ENCODE data around the gene PRKAG2. TPM values are rescaled to one million over a fixed set of nuclear protein-coding genes. Genes with fewer than 3 reads are reported as not detected.

PRKAG2 gene
- total and polyA plus RNA-seq, 2 of the 8 experiments (the other 6 are each of a cell fraction or from before 2014, with no cell fraction given) = 7.5 to 18.1 TPM

DNA sequence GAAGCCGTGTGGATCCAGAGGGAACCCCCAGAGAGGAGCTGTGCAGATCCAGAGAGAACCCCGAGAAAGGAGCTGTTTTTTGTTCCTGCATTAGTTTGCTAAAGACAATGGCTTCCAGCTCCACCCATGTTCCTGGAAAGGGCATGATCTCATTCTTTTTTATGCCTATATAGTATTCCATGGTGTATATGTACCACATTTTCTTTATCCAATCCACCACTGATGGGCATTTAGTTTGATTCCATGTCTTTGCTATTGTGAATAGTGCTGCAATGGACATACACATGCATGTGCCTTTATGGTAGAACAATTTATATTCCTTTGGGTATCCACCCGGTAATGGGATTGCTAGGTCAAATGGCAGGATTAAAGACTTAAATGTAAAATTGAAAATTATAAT is 261.9 kb downstream of the PRKAG2 start:
- Histone ChIP-seq H3K56ac (replicated peaks; ENCODE audit: insufficient read length, low read depth, low read length) (no peak overlapping the region), H4K8ac (ENCODE audit: extremely low read depth, insufficient read depth, low read length) (no peak overlapping the region), H3K27me3 (replicated peaks in 1 of 4; ENCODE audit: control insufficient read depth in 3 of 4, extremely low read depth in 1 of 4, insufficient read depth in 3 of 4, low read length in 3 of 4) (no peaks in the 10 kb centered on the region), H3K4me1 (replicated peaks in 1 of 4; ENCODE audit: control insufficient read depth in 3 of 4, insufficient read depth in 4 of 4, low read length in 3 of 4) (no peaks in the 10 kb centered on the region), H3K79me2 (ENCODE audit: control insufficient read depth in 1 of 2, insufficient read depth in 2 of 2, low read length in 2 of 2) (no peaks in the 10 kb centered on the region; a peak in 1 of 4 replicates), H2BK5ac (ENCODE audit: low read depth, low read length) (no peak overlapping the region), H2BK12ac (ENCODE audit: low read depth, low read length) (no peak overlapping the region), H2BK120ac (replicated peaks; ENCODE audit: low read depth, low read length) (no peak overlapping the region), H4K5ac (ENCODE audit: insufficient read length, low read depth, low read length) (no peak overlapping the region), H2BK15ac (ENCODE audit: low read length) (no peak overlapping the region), H2AK5ac (ENCODE audit: low read depth, low read length) (no peak overlapping the region), H3K27ac (ENCODE audit: low read depth, low read length) (no peak overlapping the region), H3K9ac (replicated peaks in 1 of 4; ENCODE audit: extremely low read depth in 1 of 4, low read depth in 3 of 4, low read length in 3 of 4) (no peak overlapping the region), H3K79me1 (ENCODE audit: low read depth, low read length) (peaks cover 4% of the 10 kb centered on the region; the same call in 1 of the 2 replicates), H4K20me1 (replicated peaks in 1 of 2; ENCODE audit: control insufficient read depth in 1 of 2, insufficient read depth in 2 of 2, low read length in 2 of 2) (peaks cover 0 to 2% of the 10 kb centered on the region in 2 experiments), H3K23ac (ENCODE audit: insufficient read length) (no peak overlapping the region), H3K18ac (ENCODE audit: extremely low read depth, low read length) (no peak overlapping the region), H2AFZ (ENCODE audit: low read length) (no peak overlapping the region), H3K4me3 (ENCODE audit: extremely low read depth in 1 of 4, insufficient read depth in 2 of 4, low read depth in 3 of 4, low read length in 4 of 4) (no peak overlapping the region), H3K9me3 (ENCODE audit: insufficient read depth in 2 of 2, low read depth in 1 of 2, low read length in 1 of 2) (no peaks in the 10 kb centered on the region), H4K91ac (replicated peaks; ENCODE audit: insufficient read length, low read length) (no peak overlapping the region), H3K23me2 (ENCODE audit: low read depth, low read length) (peaks cover 2% of the 10 kb centered on the region; the same call in 1 of the 2 replicates), H2BK20ac (ENCODE audit: low read length) (no peak overlapping the region), H3K4me2 (ENCODE audit: insufficient read depth in 1 of 2, low read depth in 2 of 2, low read length in 2 of 2) (no peak overlapping the region), H3K14ac (ENCODE audit: insufficient read length) (no peak overlapping the region), H3K36me3 (ENCODE audit: control insufficient read depth in 2 of 4, insufficient read depth in 4 of 4, low read length in 3 of 4) (no peaks in the 10 kb centered on the region), H3K4ac (replicated peaks; ENCODE audit: insufficient read length, low read depth, low read length) (no peak overlapping the region)
- ChIA-PET CTCF (ENCODE audit: partially characterized antibody) (interaction anchor here (0.6 to 2.4 kb wide), 4 partner anchors 89 to 168 kb away, joined by 3 to 10 read pairs (median 3); no protein-coding TSS in a partner anchor), POLR2A (ENCODE audit: partially characterized antibody) (no interaction called here)
- DNase-seq (ENCODE audit: low read depth in 1 of 2, low spot score in 2 of 2) (no peak), FAIRE-seq (no peak)
- WGBS, 2 experiments (ENCODE audit: extremely low coverage in 1 of 2, insufficient coverage in 1 of 2, insufficient read length in 1 of 2, insufficient replicate concordance in 2 of 2, low coverage in 1 of 2, low lambda C conversion rate in 2 of 2, missing lambda C conversion rate in 1 of 2) = 85% methylated on average over 3 of the region's 3 CpGs; no CpG with 5 or more reads in 1 of the 2 experiments
- no peak for TF ChIP-seq RFX5 (IDR thresholded peaks at IDR 0.05; ENCODE audit: borderline replicate concordance, low read depth, low read length)
- no peak for TF ChIP-seq RAD21 (IDR thresholded peaks at IDR 0.05 in 1 of 2, conservative IDR thresholded peaks at IDR 0.05 in 1 of 2; ENCODE audit: low read depth in 2 of 2, low read length in 2 of 2)
- TF ChIP-seq POU5F1 (IDR thresholded peaks at IDR 0.05; ENCODE audit: low read depth, low read length) = no peak
- no peak for TF ChIP-seq TEAD4 (IDR thresholded peaks at IDR 0.05; ENCODE audit: low read depth, low read length)

Data from H1 (cell line).